PC-3 (cell line): ENCODE measurements around the gene C20orf141. TPM values are rescaled to one million over a fixed set of nuclear protein-coding genes. Genes with fewer than 3 reads are reported as not detected.
"Not testable (repeated sequence)": the region's sequence is repeated elsewhere in the genome, so short reads cannot be mapped to it uniquely, and the experiment has no call there.

ENCODE experiments used
- ATAC-seq: fragments of 200-7000 bp; cut with Tn5 transposase; 2 replicates; pipeline ENCODE4 v1.9.1; 2020; ENCODE audit warnings: mild to moderate bottlenecking, moderate library complexity
- BruUV-seq: library from RNA; stranded (reverse); fragments of 400-500 nt; replicated peaks from 2 replicates; lab custom pipeline; 2021; lab: Mats Ljungman, UMichigan
- CTCF ChIA-PET: fragments of 300-600 bp; sonication (Branson Sonifier 250); formaldehyde crosslinking; loops from one replicate; lab custom pipeline; 2022; ENCODE audit warnings: antibody characterized with exemption; lab: Charles Lee
- POLR2A ChIA-PET: fragments of 300-600 bp; sonication (Branson Sonifier 250); formaldehyde crosslinking; loops from one replicate; lab custom pipeline; 2022; ENCODE audit warnings: antibody characterized with exemption; ENCODE audit not compliant: unreplicated experiment; lab: Charles Lee
- DNase-seq: peaks from one replicate; pipeline ENCODE4 v3.0.0-alpha.2; 2015
- H2AFZ ChIP-seq: fragments of 300-600 bp; sonication (generic); 2 replicates; pipeline ENCODE4 v1.6.0; 2016; ENCODE audit warnings: antibody characterized with exemption, low read length
- H3F3A ChIP-seq: fragments of 300-600 bp; sonication (generic); one replicate; pipeline ENCODE4 v1.6.0; 2017; ENCODE audit warnings: antibody characterized with exemption, low read length, control low read depth, mild to moderate bottlenecking; ENCODE audit not compliant: unreplicated experiment
- H3K27ac ChIP-seq: fragments of 300-600 bp; sonication (generic); 2 replicates; pipeline ENCODE4 v1.5.1; 2016; ENCODE audit warnings: mild to moderate bottlenecking, low read length
- H3K27me3 ChIP-seq: fragments of 300-600 bp; sonication (generic); 2 replicates; pipeline ENCODE4 v1.6.1; 2016; ENCODE audit warnings: low read length, mixed read lengths
- H3K36me3 ChIP-seq: fragments of 300-600 bp; sonication (generic); 2 replicates; pipeline ENCODE4 v1.6.1; 2016; ENCODE audit warnings: low read depth, mixed run types, low read length, mixed read lengths
- H3K4me1 ChIP-seq: fragments of 300-600 bp; sonication (generic); 2 replicates; pipeline ENCODE4 v1.5.1; 2016; ENCODE audit warnings: low read length; ENCODE audit not compliant: insufficient read depth
- H3K4me2 ChIP-seq: fragments of 300-600 bp; sonication (generic); 2 replicates; pipeline ENCODE4 v1.6.0; 2016; ENCODE audit warnings: low read length
- H3K4me3 ChIP-seq: fragments of 300-600 bp; sonication (generic); 2 replicates; pipeline ENCODE4 v1.5.1; 2016; ENCODE audit warnings: mild to moderate bottlenecking, low read length, mixed read lengths
- H3K79me2 ChIP-seq: fragments of 300-600 bp; sonication (generic); 2 replicates; pipeline ENCODE4 v1.6.1; 2017; ENCODE audit warnings: low read length, mixed read lengths
- H3K9ac ChIP-seq: fragments of 300-600 bp; sonication (generic); 2 replicates; pipeline ENCODE4 v1.6.0; 2016; ENCODE audit warnings: mild to moderate bottlenecking, low read length
- H3K9me2 ChIP-seq: fragments of 300-600 bp; sonication (generic); replicated peaks from 2 replicates; pipeline ENCODE4 v1.6.1; 2016; ENCODE audit warnings: mixed run types, low read length, mixed read lengths
- H3K9me3 ChIP-seq: fragments of 300-600 bp; sonication (generic); 2 replicates; pipeline ENCODE4 v1.6.1; 2016; ENCODE audit warnings: low read length, mixed read lengths
- H4K20me1 ChIP-seq: fragments of 300-600 bp; sonication (generic); 2 replicates; pipeline ENCODE4 v1.6.1; 2016; ENCODE audit warnings: low read length, mixed read lengths
- CTCF ChIP-seq: fragments of 300-600 bp; sonication (generic); conservative IDR thresholded peaks from 2 replicates; pipeline ENCODE4 v1.5.1; 2017; ENCODE audit warnings: antibody characterized with exemption, low read depth, mild to moderate bottlenecking, low read length
- EZH2 ChIP-seq: fragments of 300-600 bp; sonication (generic); IDR thresholded peaks from one replicate; pipeline ENCODE4 v1.6.1; 2017; ENCODE audit warnings: antibody characterized with exemption, mild to moderate bottlenecking, low read length; ENCODE audit not compliant: unreplicated experiment
- EZH2phosphoT487 ChIP-seq: fragments of 300-600 bp; sonication (generic); IDR thresholded peaks from 2 replicates; pipeline ENCODE4 v1.6.1; 2018; ENCODE audit warnings: mild to moderate bottlenecking, antibody characterized with exemption, low read length, borderline replicate concordance
- intact Hi-C: fragments of 100-400 bp; cut with micrococcal nuclease; formaldehyde crosslinking; loops from 2 replicates; pipeline ENCODE4 v1.9.0; 2023
- total RNA-seq: library from RNA; depleted of rRNA; stranded (reverse); fragments of >200 nt; gene quantifications from 2 replicates; pipeline ENCODE4 v1.2.3, GENCODE V29; 2014

C20orf141 gene
- total RNA-seq, 1 experiment from 2014 or later: not detected

- no peak overlapping the region for H3K27ac ChIP-seq
- CTCF ChIA-PET: interaction anchor here (1.4 kb wide), 1 partner anchor 83 kb away, joined by 6 read pairs; no protein-coding TSS in a partner anchor
- no peak overlapping the region for H3K4me3 ChIP-seq
- peaks cover 23% of the 10 kb centered on the region for H3K4me1 ChIP-seq
- no peaks in the 10 kb centered on the region for H3K9me2 ChIP-seq
- no peaks in the 10 kb centered on the region for H3F3A ChIP-seq
- H3K9me3 ChIP-seq: no peaks in the 10 kb centered on the region
- H3K9ac ChIP-seq: no peak overlapping the region
- peak overlapping the region; percentile 67 for H2AFZ ChIP-seq
- H4K20me1 ChIP-seq: no peaks in the 10 kb centered on the region
- intact Hi-C loops: no loop called here
- POLR2A ChIA-PET: no interaction called here
- TF ChIP-seq EZH2phosphoT487 (no peak), CTCF (no peak), EZH2 (no peak)
- H3K4me2 ChIP-seq: peak overlapping the region; percentile 79
- H3K36me3 ChIP-seq: no peaks in the 10 kb centered on the region
- H3K79me2 ChIP-seq: no peaks in the 10 kb centered on the region
- no peak for ATAC-seq
- no peak for DNase-seq
- BruUV-seq: no TSS peak
- H3K27me3 ChIP-seq: no peaks in the 10 kb centered on the region
Measured at GRCh38 chr20:2768632-2769015, 46.2 kb upstream of the C20orf141 start.

- BruUV-seq, H3K36me3 ChIP-seq, H4K20me1 ChIP-seq, H3K9me2 ChIP-seq, H3K27ac ChIP-seq, DNase-seq, H3K4me3 ChIP-seq, ATAC-seq, H3K9ac ChIP-seq, intact Hi-C loops, H3F3A ChIP-seq, H3K9me3 ChIP-seq, H2AFZ ChIP-seq, CTCF ChIA-PET, H3K27me3 ChIP-seq, POLR2A ChIA-PET, H3K4me2 ChIP-seq, H3K79me2 ChIP-seq: not testable (repeated sequence)
- H3K4me1 ChIP-seq: peaks cover 23% of the 10 kb centered on the region
Measured at GRCh38 chr20:2770091-2770490, 44.7 kb upstream of the C20orf141 start.

- no peak overlapping the region for H2AFZ ChIP-seq
- ChIA-PET POLR2A (no interaction called here), CTCF (no interaction called here)
- H3K4me2 ChIP-seq: no peak overlapping the region
- H3K36me3 ChIP-seq: no peaks in the 10 kb centered on the region
- H3K4me3 ChIP-seq: no peak overlapping the region
- H3K9ac ChIP-seq: no peak overlapping the region
- peak; percentile 13; the same call in 1 of the 2 replicates for ATAC-seq
- H4K20me1 ChIP-seq: no peaks in the 10 kb centered on the region
- H3K79me2 ChIP-seq: no peaks in the 10 kb centered on the region
- TF ChIP-seq CTCF (no peak; the same call in 1 of the 2 replicates), EZH2 (no peak), EZH2phosphoT487 (no peak)
- peak; percentile 40 for DNase-seq
- H3K27me3 ChIP-seq: no peaks in the 10 kb centered on the region
- H3K4me1 ChIP-seq: peaks cover 23% of the 10 kb centered on the region
- H3K9me3 ChIP-seq: no peaks in the 10 kb centered on the region
- H3K9me2 ChIP-seq: no peaks in the 10 kb centered on the region
- no peaks in the 10 kb centered on the region for H3F3A ChIP-seq
- intact Hi-C loops: no loop called here
- no peak overlapping the region for H3K27ac ChIP-seq
- no TSS peak for BruUV-seq
Measured at GRCh38 chr20:2771631-2772080, 43.1 kb upstream of the C20orf141 start.
